ENCODE data around the gene INPP4B.

GRCh38 chr4:142044271-142044670 is 801.8 kb downstream of the INPP4B start:
- TF ChIP-seq POLR2A (IDR thresholded peaks at IDR 0.05) (no peak), CTCF (IDR thresholded peaks at IDR 0.05) (no peak)

Data from testis (tissue), 2 donors.